Measurements from ENCODE around the gene HDLBP.

The HDLBP gene

GRCh38 chr2:241350530-241350877 lies 35.0 kb upstream of the HDLBP start:
- Histone ChIP-seq H3K4me3 (ENCODE audit: low read length) (no peak overlapping the region), H3K4me1 (ENCODE audit: low read length) (peaks cover 2% of the 10 kb centered on the region; the same call in 1 of the 2 replicates), H4K20me1 (ENCODE audit: insufficient read depth, low read length) (no peaks in the 10 kb centered on the region), H3K9ac (ENCODE audit: low read length) (no peak overlapping the region), H3K27ac (ENCODE audit: low read length) (no peak overlapping the region), H3K27me3 (ENCODE audit: low read depth, low read length) (no peaks in the 10 kb centered on the region), H2AFZ (ENCODE audit: low read depth, low read length) (no peak overlapping the region), H3K9me3 (ENCODE audit: insufficient read depth, low read length) (no peaks in the 10 kb centered on the region), H3K79me2 (ENCODE audit: low read length) (no peaks in the 10 kb centered on the region), H3K36me3 (replicated peaks; ENCODE audit: low read depth, low read length) (peaks cover 26% of the 10 kb centered on the region), H3K4me2 (ENCODE audit: low read length) (no peak overlapping the region)
- TF ChIP-seq CTCF (IDR thresholded peaks at IDR 0.05; ENCODE audit: low read depth, low read length), result no peak
- TF ChIP-seq EZH2phosphoT487 (IDR thresholded peaks at IDR 0.05; ENCODE audit: low read depth), result no peak

- no peaks in the 10 kb centered on the region for H3K9me3 ChIP-seq (ENCODE audit: insufficient read depth, low read length)
- H3K36me3 ChIP-seq (replicated peaks; ENCODE audit: low read depth, low read length), result peaks cover 31% of the 10 kb centered on the region
- H3K4me3 ChIP-seq (ENCODE audit: low read length), result no peak overlapping the region
- no peak overlapping the region for H3K9ac ChIP-seq (ENCODE audit: low read length)
- H3K27ac ChIP-seq (ENCODE audit: low read length), result no peak overlapping the region
- H3K27me3 ChIP-seq (ENCODE audit: low read depth, low read length), result no peaks in the 10 kb centered on the region
- no peaks in the 10 kb centered on the region for H3K79me2 ChIP-seq (ENCODE audit: low read length)
- no peaks in the 10 kb centered on the region for H4K20me1 ChIP-seq (ENCODE audit: insufficient read depth, low read length)
- no peak overlapping the region for H3K4me2 ChIP-seq (ENCODE audit: low read length)
- H3K4me1 ChIP-seq (ENCODE audit: low read length), result no peaks in the 10 kb centered on the region
- no peak overlapping the region for H2AFZ ChIP-seq (ENCODE audit: low read depth, low read length)
- TF ChIP-seq EZH2phosphoT487 (IDR thresholded peaks at IDR 0.05; ENCODE audit: low read depth) (no peak), CTCF (IDR thresholded peaks at IDR 0.05; ENCODE audit: low read depth, low read length) (no peak)
Observed at GRCh38 chr2:241349941-241350340, 34.5 kb upstream of the HDLBP start.

- Histone ChIP-seq H4K20me1 (ENCODE audit: insufficient read depth, low read length) (peaks cover 9% of the 10 kb centered on the region), H3K79me2 (ENCODE audit: low read length) (peaks cover 7% of the 10 kb centered on the region), H2AFZ (ENCODE audit: low read depth, low read length) (no peak overlapping the region), H3K9ac (ENCODE audit: low read length) (no peak overlapping the region), H3K27me3 (ENCODE audit: low read depth, low read length) (no peaks in the 10 kb centered on the region), H3K4me1 (ENCODE audit: low read length) (peaks cover 3% of the 10 kb centered on the region), H3K27ac (ENCODE audit: low read length) (no peak overlapping the region), H3K9me3 (ENCODE audit: insufficient read depth, low read length) (no peaks in the 10 kb centered on the region), H3K36me3 (replicated peaks; ENCODE audit: low read depth, low read length) (peaks cover 57% of the 10 kb centered on the region), H3K4me2 (ENCODE audit: low read length) (no peak overlapping the region), H3K4me3 (ENCODE audit: low read length) (no peak overlapping the region)
- TF ChIP-seq EZH2phosphoT487 (IDR thresholded peaks at IDR 0.05; ENCODE audit: low read depth), result no peak
- TF ChIP-seq CTCF (IDR thresholded peaks at IDR 0.05; ENCODE audit: low read depth, low read length), result no peak
Observed at GRCh38 chr2:241344925-241345651, 29.6 kb upstream of the HDLBP start.

GRCh38 chr2:241340631-241341163 lies 25.2 kb upstream of the HDLBP start:
- no peak overlapping the region for H3K27ac ChIP-seq (ENCODE audit: low read length)
- no peak overlapping the region for H3K4me2 ChIP-seq (ENCODE audit: low read length)
- H3K9me3 ChIP-seq (ENCODE audit: insufficient read depth, low read length), result no peaks in the 10 kb centered on the region
- H2AFZ ChIP-seq (ENCODE audit: low read depth, low read length), result no peak overlapping the region
- peaks cover 29% of the 10 kb centered on the region for H3K4me1 ChIP-seq (ENCODE audit: low read length)
- peaks cover 14% of the 10 kb centered on the region for H3K79me2 ChIP-seq (ENCODE audit: low read length)
- no peak overlapping the region for H3K4me3 ChIP-seq (ENCODE audit: low read length)
- H4K20me1 ChIP-seq (ENCODE audit: insufficient read depth, low read length), result peaks cover 38% of the 10 kb centered on the region
- H3K27me3 ChIP-seq (ENCODE audit: low read depth, low read length), result no peaks in the 10 kb centered on the region
- TF ChIP-seq EZH2phosphoT487 (IDR thresholded peaks at IDR 0.05; ENCODE audit: low read depth) (no peak), CTCF (IDR thresholded peaks at IDR 0.05; ENCODE audit: low read depth, low read length) (no peak)
- peaks cover 51% of the 10 kb centered on the region for H3K36me3 ChIP-seq (replicated peaks; ENCODE audit: low read depth, low read length)
- H3K9ac ChIP-seq (ENCODE audit: low read length), result no peak overlapping the region

Data from OCI-LY3 (cell line).